Loucy (cell line): ENCODE measurements around the gene LGALS3.

Experiments
- EZH2phosphoT487 ChIP-seq: fragments of 200-600 bp; IDR thresholded peaks from 2 replicates; pipeline ENCODE4 v1.6.1; 2018; ENCODE audit warnings: antibody characterized with exemption, mild to moderate bottlenecking, moderate library complexity, borderline replicate concordance
- TF ChIP-seq, protein P1 (sequence below): fragments of 200-600 bp; sonication (generic); conservative IDR thresholded peaks from 2 replicates; pipeline ENCODE4 v1.5.1; 2014; ENCODE audit warnings: mild to moderate bottlenecking, antibody characterized with exemption, low read length

DNA sequence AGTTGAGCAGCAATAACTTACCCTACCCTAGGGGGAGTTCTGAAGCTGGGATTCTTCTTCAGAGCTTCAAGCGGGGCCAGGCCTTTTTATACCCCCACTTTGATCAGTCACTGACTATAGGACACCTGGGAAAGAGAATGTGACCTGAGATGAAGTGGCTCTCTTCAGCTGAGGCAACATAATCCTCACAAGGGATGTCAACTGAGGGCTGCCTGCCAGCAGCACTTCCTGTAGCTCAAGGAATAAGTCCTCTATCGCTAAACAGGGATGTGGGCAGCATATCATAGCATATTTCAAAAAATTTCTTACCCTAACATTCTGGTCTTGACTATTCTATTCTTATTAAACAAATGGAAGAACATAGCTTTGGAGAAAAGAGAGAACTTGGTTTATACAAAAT lies 17.4 kb downstream of the LGALS3 start:
- TF ChIP-seq, protein P1, sequence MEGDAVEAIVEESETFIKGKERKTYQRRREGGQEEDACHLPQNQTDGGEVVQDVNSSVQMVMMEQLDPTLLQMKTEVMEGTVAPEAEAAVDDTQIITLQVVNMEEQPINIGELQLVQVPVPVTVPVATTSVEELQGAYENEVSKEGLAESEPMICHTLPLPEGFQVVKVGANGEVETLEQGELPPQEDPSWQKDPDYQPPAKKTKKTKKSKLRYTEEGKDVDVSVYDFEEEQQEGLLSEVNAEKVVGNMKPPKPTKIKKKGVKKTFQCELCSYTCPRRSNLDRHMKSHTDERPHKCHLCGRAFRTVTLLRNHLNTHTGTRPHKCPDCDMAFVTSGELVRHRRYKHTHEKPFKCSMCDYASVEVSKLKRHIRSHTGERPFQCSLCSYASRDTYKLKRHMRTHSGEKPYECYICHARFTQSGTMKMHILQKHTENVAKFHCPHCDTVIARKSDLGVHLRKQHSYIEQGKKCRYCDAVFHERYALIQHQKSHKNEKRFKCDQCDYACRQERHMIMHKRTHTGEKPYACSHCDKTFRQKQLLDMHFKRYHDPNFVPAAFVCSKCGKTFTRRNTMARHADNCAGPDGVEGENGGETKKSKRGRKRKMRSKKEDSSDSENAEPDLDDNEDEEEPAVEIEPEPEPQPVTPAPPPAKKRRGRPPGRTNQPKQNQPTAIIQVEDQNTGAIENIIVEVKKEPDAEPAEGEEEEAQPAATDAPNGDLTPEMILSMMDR: no peak
- no peak for TF ChIP-seq EZH2phosphoT487
